ENCODE measurements around the gene KDM4B.
"Not testable (repeated sequence)": the region's sequence is repeated elsewhere in the genome, so short reads cannot be mapped to it uniquely, and the experiment has no call there.

KDM4B gene

GRCh38 chr19:4967738-4968461 is 1.0 kb upstream of the KDM4B start:
- ATAC-seq (no peak), DNase-seq (no peak)

- no peak for DNase-seq
- ATAC-seq: no peak
Measured at GRCh38 chr19:4969292-4969771, 419 bp downstream of the KDM4B start.

GRCh38 chr19:4969772-4970531 is 1.0 kb downstream of the KDM4B start:
- DNase-seq: no peak
- no peak for ATAC-seq

- DNase-seq (no peak), ATAC-seq (no peak)
Measured at GRCh38 chr19:4970558-4971423, 1.9 kb downstream of the KDM4B start.

- ATAC-seq (no peak), DNase-seq (peak; percentile 42)
Measured at GRCh38 chr19:4971424-4971793, 2.5 kb downstream of the KDM4B start.

- ATAC-seq (no peak), DNase-seq (no peak)
Measured at GRCh38 chr19:4971816-4972495, 3.0 kb downstream of the KDM4B start.

- no peak for ATAC-seq
- DNase-seq: no peak
Measured at GRCh38 chr19:4972509-4973230, 3.8 kb downstream of the KDM4B start.

- ATAC-seq (no peak), DNase-seq (no peak)
Measured at GRCh38 chr19:4974880-4975469, 6.1 kb downstream of the KDM4B start.

GRCh38 chr19:4975601-4976000 is 6.7 kb downstream of the KDM4B start:
- not testable (repeated sequence) for ATAC-seq

GRCh38 chr19:4976401-4977298 is 7.7 kb downstream of the KDM4B start:
- DNase-seq (no peak), ATAC-seq (no peak)

More at GRCh38 chr19:4975601-4976000, 6.7 kb downstream of the KDM4B start:
- not testable (repeated sequence) for DNase-seq

GRCh38 chr19:4977299-4978174 is 8.6 kb downstream of the KDM4B start:
- DNase-seq (no peak), ATAC-seq (no peak)

GRCh38 chr19:4979211-4979807 is 10.4 kb downstream of the KDM4B start:
- ATAC-seq: no peak

GRCh38 chr19:4980067-4980466 is 11.2 kb downstream of the KDM4B start:
- DNase-seq (no peak), ATAC-seq (no peak)

More at GRCh38 chr19:4979211-4979807, 10.4 kb downstream of the KDM4B start:
- DNase-seq: no peak

- DNase-seq (no peak), ATAC-seq (no peak)
Measured at GRCh38 chr19:4980838-4981680, 12.1 kb downstream of the KDM4B start.

- no peak for DNase-seq
- ATAC-seq: no peak
Measured at GRCh38 chr19:4981681-4981958, 12.7 kb downstream of the KDM4B start.

GRCh38 chr19:4983346-4984105 is 14.6 kb downstream of the KDM4B start:
- ATAC-seq (no peak), DNase-seq (no peak)

- ATAC-seq (no peak), DNase-seq (no peak)
Measured at GRCh38 chr19:4984106-4984380, 15.1 kb downstream of the KDM4B start.

All from stimulated activated naive CD8-positive, alpha-beta T cell treated with anti-CD3 and anti-CD28 coated beads, Interleukin-15, Interleukin-2, amounts not matched to agents 100 U/mL and 50 U/mL, for 24 hours (primary cell).